BE2C (cell line): ENCODE data around the gene SSBP1.

Experiments
- DNase-seq: peaks from one replicate; pipeline ENCODE4 v3.0.0-alpha.2; 2020
- H3K27me3 ChIP-seq: fragments of 250-450 bp; sonication (Bioruptor Pico); 2 replicates; pipeline ENCODE4 v1.5.1; 2020; ENCODE audit warnings: mild to moderate bottlenecking
- H3K36me3 ChIP-seq: fragments of 250-450 bp; sonication (Bioruptor Pico); 2 replicates; pipeline ENCODE4 v1.5.1; 2020; ENCODE audit warnings: mild to moderate bottlenecking
- H3K4me1 ChIP-seq: fragments of 250-450 bp; sonication (Bioruptor Pico); 2 replicates; pipeline ENCODE4 v1.5.1; 2020
- H3K4me3 ChIP-seq: 2 replicates; pipeline ENCODE4 v1.5.1; 2011; ENCODE audit warnings: low read depth, low read length
- H3K9me3 ChIP-seq: fragments of 250-450 bp; sonication (Bioruptor Pico); 2 replicates; pipeline ENCODE4 v1.5.1; 2020
- TF ChIP-seq, protein P1 (sequence below): IDR thresholded peaks from 2 replicates; pipeline ENCODE4 v1.5.1; 2012; ENCODE audit warnings: mild to moderate bottlenecking, low read depth, low read length

The SSBP1 gene

DNA sequence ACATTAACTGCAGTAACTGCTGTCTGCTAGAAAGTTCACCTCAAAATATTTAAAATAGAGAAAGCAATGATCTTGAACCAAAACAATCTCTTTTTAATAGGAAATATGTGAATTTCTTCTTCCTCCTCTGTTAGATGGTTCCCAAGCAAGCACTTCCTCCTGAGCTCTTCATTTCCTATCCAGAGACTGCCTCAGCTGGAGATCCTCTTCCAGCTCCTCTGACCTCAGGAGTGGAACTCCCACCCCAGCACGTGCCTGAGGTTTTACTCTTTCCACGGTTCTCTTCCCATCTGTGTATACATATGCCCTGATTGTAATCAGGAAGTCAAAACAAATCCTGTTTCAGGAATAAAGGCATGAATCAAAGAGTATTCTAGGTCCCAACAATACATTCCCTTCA lies 41.8 kb upstream of the SSBP1 start:
- no peak for DNase-seq
- Histone ChIP-seq H3K36me3 (no peaks in the 10 kb centered on the region), H3K9me3 (no peaks in the 10 kb centered on the region), H3K4me3 (no peak overlapping the region), H3K27me3 (no peaks in the 10 kb centered on the region), H3K4me1 (no peaks in the 10 kb centered on the region; the same call in 1 of the 2 replicates)
- TF ChIP-seq, protein P1, sequence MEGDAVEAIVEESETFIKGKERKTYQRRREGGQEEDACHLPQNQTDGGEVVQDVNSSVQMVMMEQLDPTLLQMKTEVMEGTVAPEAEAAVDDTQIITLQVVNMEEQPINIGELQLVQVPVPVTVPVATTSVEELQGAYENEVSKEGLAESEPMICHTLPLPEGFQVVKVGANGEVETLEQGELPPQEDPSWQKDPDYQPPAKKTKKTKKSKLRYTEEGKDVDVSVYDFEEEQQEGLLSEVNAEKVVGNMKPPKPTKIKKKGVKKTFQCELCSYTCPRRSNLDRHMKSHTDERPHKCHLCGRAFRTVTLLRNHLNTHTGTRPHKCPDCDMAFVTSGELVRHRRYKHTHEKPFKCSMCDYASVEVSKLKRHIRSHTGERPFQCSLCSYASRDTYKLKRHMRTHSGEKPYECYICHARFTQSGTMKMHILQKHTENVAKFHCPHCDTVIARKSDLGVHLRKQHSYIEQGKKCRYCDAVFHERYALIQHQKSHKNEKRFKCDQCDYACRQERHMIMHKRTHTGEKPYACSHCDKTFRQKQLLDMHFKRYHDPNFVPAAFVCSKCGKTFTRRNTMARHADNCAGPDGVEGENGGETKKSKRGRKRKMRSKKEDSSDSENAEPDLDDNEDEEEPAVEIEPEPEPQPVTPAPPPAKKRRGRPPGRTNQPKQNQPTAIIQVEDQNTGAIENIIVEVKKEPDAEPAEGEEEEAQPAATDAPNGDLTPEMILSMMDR = no peak

DNA sequence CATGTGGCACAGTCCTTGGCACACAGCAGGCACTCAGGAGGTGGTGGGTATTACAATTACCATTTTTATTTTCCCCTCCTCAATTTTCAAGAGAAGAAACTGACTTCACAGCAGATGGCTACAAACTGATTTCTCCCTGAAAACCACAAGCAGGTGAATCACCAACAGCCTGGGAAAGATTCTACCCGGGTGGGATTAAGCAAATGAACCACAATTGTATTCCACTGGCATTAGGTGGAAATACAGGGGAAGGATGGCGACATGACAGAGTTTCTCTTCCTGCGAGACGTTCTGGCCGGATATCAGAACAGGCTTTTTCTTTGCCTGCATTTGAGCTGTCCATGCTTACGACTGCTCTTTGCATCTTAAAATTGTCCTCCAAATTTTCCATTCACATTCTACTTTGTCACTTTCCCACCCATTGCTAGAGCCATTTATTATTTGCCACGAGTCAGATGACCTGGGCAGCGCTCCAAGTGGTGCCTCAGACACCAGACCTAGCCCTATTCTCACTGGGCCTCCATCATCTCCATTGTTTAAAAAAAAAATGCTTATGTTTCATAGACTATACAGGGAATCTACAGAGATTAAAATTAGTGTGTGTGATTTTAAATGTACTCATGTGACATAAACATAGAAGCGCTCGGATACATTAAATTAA lies 40.8 kb upstream of the SSBP1 start:
- Histone ChIP-seq H3K36me3 (no peaks in the 10 kb centered on the region), H3K9me3 (no peaks in the 10 kb centered on the region), H3K4me1 (no peaks in the 10 kb centered on the region; the same call in 1 of the 2 replicates), H3K27me3 (no peaks in the 10 kb centered on the region), H3K4me3 (no peak overlapping the region)
- no peak for DNase-seq
- TF ChIP-seq, protein P1 = no peak

DNA sequence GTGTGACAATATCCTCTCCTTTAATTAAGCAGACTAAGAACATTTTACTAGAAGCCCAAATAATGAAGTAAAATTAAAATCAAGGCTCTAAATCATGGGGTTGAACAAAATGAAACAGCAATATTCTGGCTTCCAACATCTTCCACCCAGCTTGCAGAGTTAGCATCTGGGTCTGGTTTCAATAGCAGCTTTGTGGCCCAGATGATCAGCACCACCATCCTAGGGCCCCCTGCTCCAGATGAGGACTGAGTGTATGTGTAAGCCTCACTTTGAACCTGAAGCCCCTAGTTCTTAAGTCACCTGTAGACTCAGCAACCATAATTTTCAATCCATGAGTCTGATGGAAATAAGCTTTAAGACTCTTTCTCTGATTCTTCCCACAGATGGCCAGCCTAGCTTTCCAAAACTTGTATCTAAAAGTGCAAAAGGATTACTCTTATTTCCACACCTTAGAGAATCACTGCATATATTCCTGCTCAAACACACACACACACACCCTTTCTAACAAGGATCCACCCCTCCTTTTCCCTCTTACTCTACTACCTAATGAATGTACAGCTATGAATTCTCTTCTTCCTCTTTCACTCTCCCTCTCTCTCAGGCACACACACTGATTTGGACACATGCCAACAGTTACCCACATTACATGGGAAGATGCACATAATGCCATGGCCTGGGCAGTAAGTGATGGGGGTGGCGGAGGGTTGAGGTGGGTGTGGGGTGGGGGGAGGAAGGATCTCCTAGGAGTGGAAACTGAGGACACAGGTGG lies 39.7 kb upstream of the SSBP1 start:
- H3K27me3 ChIP-seq = no peaks in the 10 kb centered on the region
- no peaks in the 10 kb centered on the region for H3K9me3 ChIP-seq
- no peak overlapping the region for H3K4me3 ChIP-seq
- no peak for DNase-seq
- TF ChIP-seq, protein P1 = no peak
- no peaks in the 10 kb centered on the region for H3K36me3 ChIP-seq
- no peaks in the 10 kb centered on the region; the same call in 1 of the 2 replicates for H3K4me1 ChIP-seq

DNA sequence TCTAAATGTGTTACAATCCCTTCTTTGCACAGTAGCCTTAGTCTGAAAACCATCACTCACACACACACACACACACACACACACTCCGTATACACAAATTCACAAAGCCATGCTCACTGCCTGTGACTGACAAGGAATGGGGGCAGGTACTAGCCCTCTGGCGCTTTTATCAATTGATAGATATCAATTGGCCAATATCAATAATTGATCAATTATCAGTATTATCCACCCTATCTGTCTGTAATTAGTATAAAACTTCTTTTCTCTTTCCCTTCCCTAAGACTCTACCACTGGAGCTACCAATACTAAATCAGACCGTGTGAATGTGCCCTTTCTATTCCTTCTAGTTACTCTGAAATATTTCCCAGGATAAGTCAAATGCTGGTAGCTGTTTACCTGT lies 38.3 kb upstream of the SSBP1 start:
- Histone ChIP-seq H3K27me3 (no peaks in the 10 kb centered on the region), H3K9me3 (no peaks in the 10 kb centered on the region), H3K4me3 (no peak overlapping the region), H3K36me3 (no peaks in the 10 kb centered on the region), H3K4me1 (no peaks in the 10 kb centered on the region; the same call in 1 of the 2 replicates)
- TF ChIP-seq, protein P1 = no peak
- DNase-seq = no peak

DNA sequence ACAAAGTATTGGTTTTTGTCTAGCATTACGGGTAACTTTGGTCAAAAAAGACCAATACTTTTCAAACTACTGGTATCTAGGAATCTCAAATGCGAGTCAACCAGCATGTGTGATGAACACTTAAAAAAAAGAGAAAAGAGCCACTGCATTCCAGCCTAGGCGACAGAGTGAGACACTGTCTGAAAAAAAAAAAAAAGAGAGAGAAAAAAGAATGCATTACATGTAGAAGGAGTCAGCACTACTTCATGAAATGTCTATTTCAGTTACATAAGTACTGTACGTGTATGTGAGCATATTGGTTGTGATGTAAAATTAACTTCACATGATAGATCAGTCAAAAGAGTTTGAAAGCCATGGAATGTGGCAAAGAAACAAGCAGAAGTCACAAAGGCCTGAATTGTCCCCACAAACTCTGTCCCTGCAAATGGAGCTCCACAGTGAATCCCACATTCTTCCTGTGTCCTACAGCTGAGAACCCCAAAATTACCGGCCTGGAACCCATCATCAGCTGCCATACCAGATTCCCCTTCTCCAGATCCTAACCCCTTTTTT lies 37.8 kb upstream of the SSBP1 start:
- no peaks in the 10 kb centered on the region; the same call in 1 of the 2 replicates for H3K4me1 ChIP-seq
- H3K27me3 ChIP-seq = no peaks in the 10 kb centered on the region
- DNase-seq = no peak
- H3K4me3 ChIP-seq = peak overlapping the region; percentile 69
- TF ChIP-seq, protein P1 = no peak
- H3K9me3 ChIP-seq = no peaks in the 10 kb centered on the region
- H3K36me3 ChIP-seq = no peaks in the 10 kb centered on the region
